GM12878 (cell line): Measurements from ENCODE around the gene TMPRSS11A. TPM values are rescaled to one million over a fixed set of nuclear protein-coding genes. Genes with fewer than 3 reads are reported as not detected.

Experiments
- ATAC-seq: fragments of 200-7000 bp; cut with Tn5 transposase; 3 replicates; pipeline ENCODE4 v1.9.1; 2020; ENCODE audit warnings: mild to moderate bottlenecking, moderate library complexity
- BruUV-seq: library from RNA; stranded (reverse); fragments of 400-500 nt; replicated peaks from 2 replicates; lab custom pipeline; 2021; lab: Mats Ljungman, UMichigan
- CTCF ChIA-PET: fragments of 300-600 bp; sonication (Branson Sonifier 250); formaldehyde crosslinking; extraction: SDS; loops from one replicate; lab custom pipeline; 2021; ENCODE audit warnings: inconsistent platforms; lab: Yijun Ruan, JAX
- POLR2A ChIA-PET: fragments of 350-600 bp; formaldehyde crosslinking; extraction: SDS; loops from one replicate; lab custom pipeline; 2021; ENCODE audit warnings: inconsistent platforms; lab: Charles Lee
- RAD21 ChIA-PET: fragments of 300-600 bp; sonication (Branson Sonifier 250); formaldehyde crosslinking; loops from one replicate; lab custom pipeline; 2023; ENCODE audit warnings: antibody characterized with exemption; ENCODE audit not compliant: unreplicated experiment; lab: Charles Lee
- SMC1A ChIA-PET: fragments of 300-600 bp; sonication (Branson Sonifier 250); formaldehyde crosslinking; loops from one replicate; lab custom pipeline; 2023; ENCODE audit not compliant: unreplicated experiment, uncharacterized antibody; lab: Charles Lee
- DNase-seq: peaks from one replicate; pipeline ENCODE4 v3.0.0-alpha.2; 2011; ENCODE audit warnings: low read depth, low spot score
- FAIRE-seq: peaks from 3 replicates; lab custom pipeline; 2011; peaks lifted over from hg19 to GRCh38; lab: Jason Lieb, UNC
- H2AFZ ChIP-seq: 2 replicates; pipeline ENCODE4 v1.6.0; 2011; ENCODE audit warnings: low read depth, low read length, control low read depth; ENCODE audit not compliant: control insufficient read depth
- H3K27ac ChIP-seq: 2 replicates; pipeline ENCODE4 v1.5.1; 2011; ENCODE audit warnings: control low read depth; ENCODE audit not compliant: control insufficient read depth, insufficient read depth
- H3K27me3 ChIP-seq, 2 experiments: replicated peaks in 1 of 2; 2 replicates each; pipeline versions ENCODE4 v1.6.0 to v1.6.1; 2011; ENCODE audit warnings: low read length in 1 of 2; ENCODE audit not compliant: control insufficient read depth in 2 of 2, insufficient read depth in 2 of 2
- H3K36me3 ChIP-seq, 2 experiments: 2 replicates each; pipeline ENCODE4 v1.5.1; 2011; ENCODE audit warnings: low read length in 1 of 2; ENCODE audit not compliant: control insufficient read depth in 2 of 2, insufficient read depth in 2 of 2
- H3K4me1 ChIP-seq: 2 replicates; pipeline ENCODE4 v1.6.1; 2011; ENCODE audit warnings: mild to moderate bottlenecking, low read length, moderate library complexity, mixed read lengths; ENCODE audit not compliant: control insufficient read depth, insufficient read depth
- H3K4me2 ChIP-seq: 2 replicates; pipeline ENCODE4 v1.6.0; 2011; ENCODE audit warnings: control low read depth; ENCODE audit not compliant: control insufficient read depth, insufficient read depth
- H3K4me3 ChIP-seq: fragments of 200-600 bp; sonication (generic); 2 replicates; pipeline ENCODE4 v1.5.1; 2016
- H3K79me2 ChIP-seq: 2 replicates; pipeline ENCODE4 v1.6.0; 2011; ENCODE audit warnings: low read length; ENCODE audit not compliant: control insufficient read depth, insufficient read depth
- H3K9ac ChIP-seq: 2 replicates; pipeline ENCODE4 v1.8.0; 2011; ENCODE audit warnings: low read length, control low read depth, mixed read lengths; ENCODE audit not compliant: control insufficient read depth, insufficient read depth
- H3K9me3 ChIP-seq: replicated peaks from 3 replicates; pipeline ENCODE4 v1.5.1; 2011; ENCODE audit warnings: mild to moderate bottlenecking, low read length; ENCODE audit not compliant: control insufficient read depth, insufficient read depth
- H4K20me1 ChIP-seq: 2 replicates; pipeline ENCODE4 v1.6.0; 2011; ENCODE audit not compliant: control insufficient read depth, insufficient read depth
- BRCA1 ChIP-seq: IDR thresholded peaks from 2 replicates; pipeline ENCODE4 v1.6.1; 2011; ENCODE audit warnings: low read depth, low read length, improper control_type of control experiment
- FOXK2 ChIP-seq: fragments of 450-650 bp; IDR thresholded peaks from 2 replicates; pipeline ENCODE4 v1.6.1; 2017; ENCODE audit warnings: mild to moderate bottlenecking, moderate library complexity
- GABPA ChIP-seq: IDR thresholded peaks from 2 replicates; pipeline ENCODE4 v1.6.1; 2014; ENCODE audit warnings: antibody characterized with exemption, low read depth, mild to moderate bottlenecking, inconsistent platforms
- HDAC2 ChIP-seq: fragments of 200-600 bp; sonication (generic); IDR thresholded peaks from 2 replicates; pipeline ENCODE4 v1.6.1; 2017
- IKZF2 ChIP-seq, 2 experiments: fragments of 450-650 bp; IDR thresholded peaks; 2 replicates each; pipeline ENCODE4 v1.6.1; 2017; ENCODE audit warnings: mild to moderate bottlenecking in 2 of 2, moderate library complexity in 2 of 2
- IRF3 ChIP-seq: fragments of 450-650 bp; IDR thresholded peaks from 2 replicates; pipeline ENCODE4 v1.6.1; 2014; ENCODE audit warnings: mild to moderate bottlenecking
- JUND ChIP-seq: IDR thresholded peaks from 2 replicates; pipeline ENCODE4 v1.6.1; 2012; ENCODE audit warnings: low read depth, mild to moderate bottlenecking, low read length, improper control_type of control experiment, moderate library complexity
- LARP7 ChIP-seq: fragments of 450-650 bp; IDR thresholded peaks from 2 replicates; pipeline ENCODE4 v1.6.1; 2017; ENCODE audit warnings: mild to moderate bottlenecking
- NFXL1 ChIP-seq: fragments of 450-650 bp; IDR thresholded peaks from 2 replicates; pipeline ENCODE4 v1.6.1; 2017; ENCODE audit warnings: antibody characterized with exemption, mild to moderate bottlenecking, borderline replicate concordance
- RBBP5 ChIP-seq: fragments of 200-600 bp; sonication (generic); conservative IDR thresholded peaks from 2 replicates; pipeline ENCODE4 v1.6.1; 2016
- SREBF1 ChIP-seq: IDR thresholded peaks from 2 replicates; pipeline ENCODE4 v1.6.1; 2012; ENCODE audit warnings: mild to moderate bottlenecking, low read length
- TCF12 ChIP-seq: IDR thresholded peaks from 2 replicates; pipeline ENCODE4 v1.6.1; 2011; ENCODE audit warnings: low read depth, mild to moderate bottlenecking, low read length
- WGBS: methylation state at CpG from one replicate; pipeline ENCODE4 v1.1.6; 2016; ENCODE audit warnings: low lambda C conversion rate; ENCODE audit not compliant: insufficient replicate concordance, insufficient coverage; ENCODE audit errors: missing lambda C conversion rate; 5-methylcytosine and 5-hydroxymethylcytosine counted together
- in situ Hi-C: fragments of 300-500 bp; cut with MboI; formaldehyde crosslinking; loops from 9 replicates; pipeline ENCODE4 v1.14.3; 2018; ENCODE audit warnings: mixed read lengths
- intact Hi-C: fragments of 100-400 bp; cut with micrococcal nuclease; formaldehyde crosslinking; loops from one replicate; pipeline ENCODE4 v1.14.2; 2022; ENCODE audit not compliant: unreplicated experiment
- polyA plus RNA-seq, 11 experiments: library from polyadenylated mRNA; depleted of rRNA in 4 of 11; unstranded in 6 of 11; stranded (reverse) in 5 of 11; fragments of >200 nt; fragmentation: Nextera tagmentation in 4 of 11; fragmentation: Illumina TruSeq in 1 of 11; extraction: Ambion mirVana in 4 of 11; extraction: Trizol in 1 of 11; gene quantifications; 1 replicate in 1 of 11; 2 replicates in 10 of 11; pipeline versions ENCODE4 v1.2.1 to v1.2.3, GENCODE V29; 2011 to 2016; ENCODE audit warnings: inconsistent platforms in 2 of 11, missing spikeins in 2 of 11, low read depth in 1 of 11
- total RNA-seq, 4 experiments: library from RNA; depleted of rRNA in 3 of 4; stranded (reverse); fragments of >200 nt in 3 of 4; fragmentation: Illumina TruSeq in 1 of 4; extraction: Trizol in 1 of 4; gene quantifications; 2 replicates each; pipeline versions ENCODE4 v1.2.1 to v1.2.3, GENCODE V29; 2013 to 2021
- TF ChIP-seq, protein P1 (sequence below): fragments of 450-650 bp; IDR thresholded peaks from 2 replicates; pipeline ENCODE4 v1.6.1; 2018; ENCODE audit warnings: mild to moderate bottlenecking, low read depth, moderate library complexity; ENCODE audit not compliant: partially characterized antibody

The TMPRSS11A gene
- total and polyA plus RNA-seq, 10 of the 15 experiments (the other 5 are each of a cell fraction or from before 2014, with no cell fraction given): 0.02 TPM; not detected in 9

DNA sequence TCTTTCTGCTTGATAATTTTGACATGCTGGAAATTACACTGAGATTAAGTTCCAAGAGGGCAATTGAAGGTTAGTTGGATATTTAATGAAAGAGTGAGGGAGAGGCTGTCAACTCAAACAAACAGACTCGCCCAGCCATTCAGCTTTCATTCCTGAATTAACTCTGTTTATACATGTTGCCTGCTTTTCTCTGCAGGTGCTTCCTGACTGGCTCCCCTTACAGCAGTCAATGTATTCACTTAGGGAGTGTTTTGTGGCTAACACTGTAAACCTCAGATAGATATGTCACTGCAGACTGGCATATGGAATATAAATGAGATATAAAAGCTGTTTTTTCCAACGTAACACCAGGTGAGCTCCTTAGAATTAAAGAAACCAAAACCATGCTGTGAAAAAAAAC is 28.7 kb downstream of the TMPRSS11A start:
- in situ Hi-C loops (no loop called here), intact Hi-C loops (no loop called here)
- Histone ChIP-seq H3K27ac (no peak overlapping the region), H3K79me2 (no peaks in the 10 kb centered on the region), H4K20me1 (no peaks in the 10 kb centered on the region), H2AFZ (no peak overlapping the region), H3K9ac (no peak overlapping the region), H3K36me3 (no peaks in the 10 kb centered on the region), H3K9me3 (no peaks in the 10 kb centered on the region), H3K4me3 (no peak overlapping the region), H3K4me1 (no peaks in the 10 kb centered on the region), H3K27me3 (no peaks in the 10 kb centered on the region), H3K4me2 (no peak overlapping the region)
- no peak for TF ChIP-seq JUND
- TF ChIP-seq, protein P1, sequence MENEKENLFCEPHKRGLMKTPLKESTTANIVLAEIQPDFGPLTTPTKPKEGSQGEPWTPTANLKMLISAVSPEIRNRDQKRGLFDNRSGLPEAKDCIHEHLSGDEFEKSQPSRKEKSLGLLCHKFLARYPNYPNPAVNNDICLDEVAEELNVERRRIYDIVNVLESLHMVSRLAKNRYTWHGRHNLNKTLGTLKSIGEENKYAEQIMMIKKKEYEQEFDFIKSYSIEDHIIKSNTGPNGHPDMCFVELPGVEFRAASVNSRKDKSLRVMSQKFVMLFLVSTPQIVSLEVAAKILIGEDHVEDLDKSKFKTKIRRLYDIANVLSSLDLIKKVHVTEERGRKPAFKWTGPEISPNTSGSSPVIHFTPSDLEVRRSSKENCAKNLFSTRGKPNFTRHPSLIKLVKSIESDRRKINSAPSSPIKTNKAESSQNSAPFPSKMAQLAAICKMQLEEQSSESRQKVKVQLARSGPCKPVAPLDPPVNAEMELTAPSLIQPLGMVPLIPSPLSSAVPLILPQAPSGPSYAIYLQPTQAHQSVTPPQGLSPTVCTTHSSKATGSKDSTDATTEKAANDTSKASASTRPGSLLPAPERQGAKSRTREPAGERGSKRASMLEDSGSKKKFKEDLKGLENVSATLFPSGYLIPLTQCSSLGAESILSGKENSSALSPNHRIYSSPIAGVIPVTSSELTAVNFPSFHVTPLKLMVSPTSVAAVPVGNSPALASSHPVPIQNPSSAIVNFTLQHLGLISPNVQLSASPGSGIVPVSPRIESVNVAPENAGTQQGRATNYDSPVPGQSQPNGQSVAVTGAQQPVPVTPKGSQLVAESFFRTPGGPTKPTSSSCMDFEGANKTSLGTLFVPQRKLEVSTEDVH: no peak
- no peak for TF ChIP-seq HDAC2
- TF ChIP-seq LARP7: no peak
- TF ChIP-seq IRF3: no peak
- no peak for TF ChIP-seq SREBF1
- no peak for TF ChIP-seq IKZF2 (IDR thresholded peaks at IDR 0.05)
- TF ChIP-seq GABPA: no peak
- TF ChIP-seq RBBP5: no peak
- TF ChIP-seq NFXL1: no peak
- no peak for TF ChIP-seq FOXK2
- no peak for TF ChIP-seq TCF12
- TF ChIP-seq BRCA1: no peak
- ChIA-PET CTCF (no interaction called here), SMC1A (interaction anchor here (0.6 kb wide), 1 partner anchor 66 kb away, joined by 3 read pairs; no protein-coding TSS in a partner anchor), RAD21 (no interaction called here), POLR2A (no interaction called here)
- FAIRE-seq (no peak), ATAC-seq (no peak), DNase-seq (no peak)
- no TSS peak for BruUV-seq
- WGBS: 0% methylated on average over 2 of the region's 2 CpGs
